Activated T-helper 1 cell treated with Interleukin-2 at 50 U/mL for 16 hours (primary cell): ENCODE results near the gene CCDC33.

Source experiments
- DNase-seq: peaks from one replicate; pipeline ENCODE4 v3.0.0-alpha.2; 2020; ENCODE audit warnings: low read depth

CCDC33 gene

DNA sequence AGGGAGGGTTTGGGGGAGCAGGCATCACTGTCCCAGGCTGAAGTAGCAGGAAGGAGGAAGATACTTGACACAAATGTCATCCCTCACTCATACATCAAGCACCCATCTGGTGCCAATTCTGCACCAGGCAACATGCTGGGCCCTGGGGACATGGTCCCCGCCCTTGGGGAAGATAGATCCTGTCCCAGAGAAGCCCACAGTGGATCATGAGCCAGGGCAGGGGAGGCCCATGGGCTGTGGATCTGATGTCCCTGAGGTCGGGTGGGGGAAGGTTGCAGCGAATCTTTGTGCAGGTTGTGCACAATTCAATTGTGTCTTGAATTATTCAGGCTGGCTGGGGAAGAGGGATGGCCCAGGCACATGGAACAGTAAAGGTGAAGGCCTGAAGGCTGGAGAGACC, 6.4 kb upstream of the CCDC33 start:
- DNase-seq, result no peak

DNA sequence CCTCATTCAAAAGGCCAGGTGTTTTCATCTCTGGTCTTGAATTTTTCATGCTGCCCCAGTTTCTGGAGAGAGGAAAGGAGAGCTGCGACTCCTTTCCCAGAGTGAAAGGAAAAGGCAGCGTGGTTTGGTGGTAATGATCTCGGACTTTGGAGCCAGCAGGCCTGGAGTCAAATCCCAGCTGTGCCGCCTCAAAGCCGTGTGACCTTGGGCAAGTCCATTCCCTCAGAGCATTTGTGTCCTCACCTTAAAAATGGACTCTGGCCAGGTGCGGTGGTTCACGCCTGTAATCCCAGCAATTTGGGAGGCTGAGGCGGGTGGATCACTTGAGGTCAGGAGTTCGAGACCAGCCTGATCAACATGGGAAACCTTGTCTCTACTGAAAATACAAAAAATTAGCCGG, 4.7 kb upstream of the CCDC33 start:
- DNase-seq, result no peak

DNA sequence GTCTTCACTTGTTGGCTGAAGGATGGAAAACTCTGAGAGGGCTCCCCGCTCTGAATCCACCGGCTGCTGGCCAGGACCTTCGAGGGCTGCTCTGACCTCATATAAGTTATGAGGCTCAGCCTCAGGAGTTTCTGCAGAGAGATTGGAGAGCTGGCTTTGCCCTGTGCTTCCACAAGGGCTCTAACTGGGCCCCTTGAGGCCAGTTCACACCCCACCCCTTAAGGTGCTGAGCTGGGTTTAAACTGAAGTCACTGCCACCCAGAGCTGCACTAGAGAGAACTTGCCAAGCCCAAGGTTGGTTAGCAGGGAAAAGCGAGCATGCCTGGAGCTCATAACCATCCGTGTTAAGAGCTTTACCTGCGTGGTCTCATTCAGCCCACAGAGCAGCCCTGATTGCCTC, 2.8 kb upstream of the CCDC33 start:
- no peak for DNase-seq

DNA sequence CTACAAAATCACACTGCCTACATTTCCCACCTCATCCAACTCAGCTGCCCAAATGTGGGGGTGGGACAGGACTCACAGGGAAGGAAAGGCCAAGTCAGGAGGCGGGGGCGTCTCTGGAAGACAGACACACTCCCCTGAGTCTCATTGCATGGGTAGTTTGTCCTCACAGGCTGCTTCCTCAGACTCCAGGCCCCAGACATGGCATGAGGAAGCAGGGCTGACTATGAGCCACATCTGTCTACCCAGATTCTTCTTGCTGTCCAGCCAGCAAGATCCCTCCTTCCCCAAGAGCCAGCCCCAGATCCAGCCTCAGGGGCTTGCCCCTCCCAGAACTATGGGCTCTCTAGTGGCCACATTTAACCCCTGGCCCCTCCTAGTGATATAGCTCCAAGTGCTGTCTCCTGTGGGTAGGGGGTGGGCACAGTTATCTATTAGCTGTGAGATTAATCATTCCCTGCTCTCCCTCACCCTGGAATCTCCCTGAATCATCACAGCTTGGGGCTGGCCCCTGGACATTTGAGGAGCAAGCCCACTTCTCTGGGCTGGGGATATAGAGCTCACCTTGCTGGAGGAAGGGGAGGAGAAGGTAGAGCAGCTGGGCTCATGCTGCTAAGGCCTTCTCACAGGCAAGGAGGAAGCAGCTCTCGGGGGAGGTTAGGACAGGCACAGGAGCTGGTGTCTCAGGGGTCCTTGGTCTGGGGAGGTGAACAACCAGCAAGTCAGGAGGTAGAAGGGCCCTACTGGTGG, 2.1 kb upstream of the CCDC33 start:
- DNase-seq, result no peak

DNA sequence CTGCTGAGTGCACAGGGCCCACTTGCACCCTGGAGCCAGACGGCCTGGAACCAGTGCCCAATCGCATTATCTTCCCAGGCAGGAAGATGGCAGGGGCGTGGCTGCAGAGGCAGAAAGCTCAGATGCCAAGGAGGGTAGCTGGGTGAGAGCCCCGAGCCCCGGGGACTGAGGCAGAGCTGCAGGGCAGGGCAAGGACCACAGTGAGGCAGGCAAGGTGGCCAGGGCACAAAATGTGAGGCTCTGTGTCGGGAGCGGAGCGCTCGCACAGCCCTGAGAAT, 1.6 kb upstream of the CCDC33 start:
- DNase-seq, result no peak

DNA sequence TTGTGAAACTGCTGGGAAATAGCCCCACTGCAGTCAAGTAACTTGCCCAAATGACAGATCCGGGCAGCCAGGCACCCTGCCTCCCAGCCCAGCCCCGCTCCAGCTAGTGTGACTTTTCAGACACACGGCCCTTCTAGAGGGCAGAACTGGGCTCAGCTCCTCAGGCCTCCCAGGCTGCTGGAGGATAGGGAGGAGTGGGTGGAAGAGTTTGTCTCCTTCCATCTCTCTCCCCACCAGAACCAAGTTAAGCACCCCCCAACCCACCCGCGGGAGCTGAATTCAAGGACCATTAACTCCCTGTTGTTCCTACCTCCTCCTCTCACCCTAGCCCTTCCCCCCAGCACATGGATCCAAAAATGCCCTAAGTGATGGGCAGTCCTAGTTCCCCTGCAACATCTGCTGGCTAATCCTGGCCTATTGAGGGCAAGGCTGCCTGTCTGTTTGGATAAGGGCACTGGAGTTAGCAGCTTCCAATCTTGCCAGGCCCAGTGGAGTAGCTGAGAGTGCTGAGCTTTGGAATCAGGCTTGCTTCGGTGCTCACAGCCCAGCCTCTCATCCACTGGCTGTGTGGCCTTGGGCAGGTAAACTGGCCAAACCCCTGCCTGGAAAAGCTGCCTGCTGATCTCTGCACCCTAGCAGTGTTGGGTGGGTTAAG, 3.1 kb downstream of the CCDC33 start:
- no peak for DNase-seq

DNA sequence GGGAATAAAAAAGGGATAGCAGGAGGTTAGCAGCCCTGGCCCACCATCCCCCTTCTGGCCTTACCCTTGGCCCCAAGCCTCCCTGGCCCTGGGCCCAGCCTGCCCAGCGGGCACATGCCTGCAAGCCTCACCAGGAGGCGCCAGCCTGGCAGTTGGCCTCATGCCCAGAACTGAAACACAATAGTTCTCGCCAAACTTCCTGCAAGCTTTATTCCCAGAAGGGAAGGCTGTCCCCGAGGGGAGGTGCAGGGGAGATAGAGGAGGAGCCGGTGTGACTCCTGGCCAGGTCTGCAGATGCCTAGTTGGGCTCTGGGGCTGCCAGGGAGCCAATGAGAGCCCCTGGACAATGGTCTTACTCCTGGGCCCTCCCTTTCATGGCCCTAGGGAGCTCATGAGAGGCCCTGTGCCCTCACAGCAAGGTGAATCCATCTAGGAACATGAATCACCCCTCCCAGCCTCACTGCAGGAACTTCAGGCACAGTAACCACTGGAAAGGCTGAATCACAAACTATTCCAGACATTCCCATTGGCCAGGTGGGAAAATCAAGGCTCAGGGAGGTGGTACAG, 4.0 kb downstream of the CCDC33 start:
- no peak for DNase-seq

DNA sequence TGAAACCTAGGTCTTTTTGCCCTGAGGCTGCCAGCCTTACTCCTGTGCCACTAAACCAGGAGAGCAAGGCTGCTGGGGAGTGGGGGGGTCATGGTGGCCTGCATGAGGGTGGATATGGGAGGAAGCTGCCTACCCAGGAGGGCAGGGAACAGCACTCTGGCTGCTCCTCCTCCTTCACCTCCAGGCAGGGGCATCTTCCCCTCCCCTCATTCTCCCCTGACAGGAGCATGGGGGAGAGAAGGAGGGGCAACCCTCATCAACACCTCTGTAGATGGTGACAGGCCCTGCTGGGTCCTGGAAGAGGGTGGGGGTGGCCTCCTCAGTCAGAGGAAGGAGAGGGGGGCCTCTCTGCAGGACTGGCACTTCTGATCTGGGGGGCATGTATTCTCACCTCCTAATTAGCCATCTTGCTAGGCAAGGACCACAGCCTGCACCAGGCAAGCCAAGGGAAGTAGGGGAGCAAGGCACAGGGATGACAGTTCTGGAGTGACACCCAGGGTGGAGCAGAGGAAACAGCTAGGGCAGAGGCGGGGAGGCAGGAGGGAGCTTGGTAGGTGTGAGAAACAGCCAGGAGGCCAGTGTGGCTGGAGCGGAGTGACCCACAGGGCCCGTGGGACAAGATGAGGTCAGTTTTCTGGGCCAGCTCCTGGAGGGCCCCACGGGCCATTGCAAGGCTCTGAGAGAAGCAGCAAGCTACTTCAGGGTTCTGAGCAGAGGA, 4.9 kb downstream of the CCDC33 start:
- no peak for DNase-seq

DNA sequence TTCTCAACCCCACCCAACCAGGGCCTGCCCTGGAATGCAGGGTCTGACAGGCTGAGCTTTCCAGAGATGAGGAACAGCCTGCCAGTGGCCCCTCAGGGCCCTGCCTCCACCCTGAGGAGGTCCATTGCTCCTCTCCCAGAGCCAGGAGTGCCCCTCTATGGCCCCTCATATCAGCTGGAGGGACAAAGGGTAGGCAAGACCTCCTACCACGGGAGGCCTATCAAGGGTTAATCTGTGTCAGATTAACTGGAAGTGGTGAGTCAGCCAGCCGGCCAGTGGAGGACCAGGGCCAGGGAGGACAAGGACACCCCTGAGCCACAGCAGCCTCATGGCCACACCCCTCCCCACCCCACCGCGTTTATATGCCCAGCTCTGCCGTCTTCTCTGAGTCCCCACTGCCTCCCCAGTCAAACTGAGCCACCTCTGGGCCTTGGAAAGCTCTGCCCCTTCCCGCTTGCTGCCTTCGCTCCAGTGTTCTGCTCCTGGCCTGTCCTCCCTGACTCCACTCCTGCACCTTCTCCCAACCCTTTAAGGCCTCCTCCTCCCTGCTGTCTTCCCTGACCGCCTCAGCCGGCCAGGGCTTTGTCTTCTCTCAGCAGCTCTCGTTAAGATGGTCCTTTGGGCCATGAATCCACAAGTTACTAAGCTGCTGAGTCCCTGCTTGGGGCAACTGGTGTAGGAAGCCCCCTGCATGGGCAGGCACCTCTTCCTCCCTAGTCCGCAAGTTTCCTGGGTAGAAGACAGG, 6.5 kb downstream of the CCDC33 start:
- DNase-seq, result no peak

DNA sequence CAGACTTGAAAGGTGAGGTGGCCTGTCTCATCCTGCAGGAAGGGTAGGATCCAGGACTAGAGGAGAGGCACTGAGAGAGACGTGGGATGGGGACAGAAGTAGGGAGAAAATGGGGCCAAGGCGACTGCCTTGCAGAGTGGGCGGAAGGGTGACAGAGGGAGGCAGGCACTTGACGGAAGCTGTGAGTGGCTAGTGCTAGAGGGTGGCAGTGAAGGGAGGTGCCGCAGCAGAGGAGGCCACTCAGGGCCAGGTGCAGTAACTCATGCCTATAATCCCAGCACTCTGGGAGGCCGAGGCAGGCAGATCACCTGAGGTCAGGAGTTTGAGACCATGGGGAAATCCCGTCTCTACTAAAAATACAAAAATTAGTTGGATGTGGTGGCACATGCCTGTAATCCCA, 7.3 kb downstream of the CCDC33 start:
- no peak for DNase-seq

DNA sequence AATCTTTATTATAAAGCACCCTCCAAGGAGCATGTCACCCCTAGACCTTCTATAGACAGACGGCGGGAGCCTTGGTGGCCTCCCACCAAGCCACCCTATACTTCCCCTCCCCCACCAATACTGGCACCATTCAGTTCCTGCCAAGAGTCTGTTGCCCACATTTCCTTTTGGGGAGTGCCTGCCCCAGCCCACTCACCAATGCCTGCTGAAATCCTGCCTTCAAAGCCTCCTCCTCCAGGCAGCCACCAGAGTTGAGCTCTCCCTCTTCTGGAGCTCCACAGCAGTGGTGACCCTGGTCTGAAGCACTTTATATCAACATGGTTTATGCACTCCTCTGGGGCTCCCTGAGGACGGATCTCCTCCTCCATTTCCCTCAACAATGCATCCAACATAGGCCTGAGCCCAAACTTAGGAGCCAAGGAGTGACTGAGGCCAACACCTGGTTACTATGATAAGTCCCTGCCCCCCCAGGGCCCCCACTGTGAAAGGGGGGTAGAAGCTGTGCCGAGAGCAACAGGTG, 8.8 kb downstream of the CCDC33 start:
- no peak for DNase-seq

DNA sequence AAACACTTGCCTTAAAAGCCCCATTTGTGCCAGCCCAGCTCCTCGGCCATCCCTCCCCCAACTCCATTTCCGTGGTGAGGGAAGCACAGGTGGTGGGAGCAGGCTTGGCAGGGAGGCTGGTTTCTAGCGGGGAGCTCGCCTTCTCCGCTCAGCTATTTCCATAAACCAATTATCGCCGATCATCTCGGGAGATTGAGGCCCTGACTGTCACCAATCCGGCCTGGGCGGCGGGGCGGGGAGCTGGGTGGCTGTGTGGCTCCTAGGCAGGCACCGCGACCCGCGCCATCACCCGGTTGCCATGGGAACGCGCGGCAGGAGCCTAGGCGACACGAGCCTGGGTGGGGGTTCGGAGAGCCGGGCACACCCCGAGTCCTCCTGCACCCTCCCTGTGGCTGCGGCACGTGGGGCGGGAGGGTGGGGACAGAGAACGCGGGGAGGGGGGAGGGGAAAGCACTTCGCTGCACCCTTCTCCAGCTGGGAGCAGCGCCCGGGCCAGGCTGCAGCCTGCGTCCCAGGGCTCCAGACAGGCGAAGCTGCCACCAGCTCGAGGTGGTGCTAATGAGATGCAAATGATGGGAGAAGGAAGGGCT, 9.3 kb downstream of the CCDC33 start:
- DNase-seq, result no peak

DNA sequence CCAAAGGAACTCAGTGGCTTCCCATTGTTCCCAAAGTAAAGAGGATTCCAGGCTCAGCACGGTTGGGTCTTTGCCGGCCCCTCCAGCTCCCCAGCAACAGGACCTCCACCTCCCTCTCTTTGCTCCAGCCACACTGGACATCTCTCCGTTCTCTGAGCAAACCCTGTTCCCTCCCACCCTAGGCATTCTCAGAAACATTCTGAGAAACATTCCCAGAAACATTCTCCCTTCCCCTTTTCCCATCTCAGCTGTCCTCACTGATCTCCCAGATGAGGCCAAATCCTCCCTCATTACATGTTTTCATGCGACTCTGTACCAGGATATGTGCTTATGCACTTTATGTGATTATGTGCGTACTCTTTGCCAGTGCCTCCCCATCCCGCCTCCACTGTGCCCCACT, 14.1 kb downstream of the CCDC33 start:
- no peak for DNase-seq

DNA sequence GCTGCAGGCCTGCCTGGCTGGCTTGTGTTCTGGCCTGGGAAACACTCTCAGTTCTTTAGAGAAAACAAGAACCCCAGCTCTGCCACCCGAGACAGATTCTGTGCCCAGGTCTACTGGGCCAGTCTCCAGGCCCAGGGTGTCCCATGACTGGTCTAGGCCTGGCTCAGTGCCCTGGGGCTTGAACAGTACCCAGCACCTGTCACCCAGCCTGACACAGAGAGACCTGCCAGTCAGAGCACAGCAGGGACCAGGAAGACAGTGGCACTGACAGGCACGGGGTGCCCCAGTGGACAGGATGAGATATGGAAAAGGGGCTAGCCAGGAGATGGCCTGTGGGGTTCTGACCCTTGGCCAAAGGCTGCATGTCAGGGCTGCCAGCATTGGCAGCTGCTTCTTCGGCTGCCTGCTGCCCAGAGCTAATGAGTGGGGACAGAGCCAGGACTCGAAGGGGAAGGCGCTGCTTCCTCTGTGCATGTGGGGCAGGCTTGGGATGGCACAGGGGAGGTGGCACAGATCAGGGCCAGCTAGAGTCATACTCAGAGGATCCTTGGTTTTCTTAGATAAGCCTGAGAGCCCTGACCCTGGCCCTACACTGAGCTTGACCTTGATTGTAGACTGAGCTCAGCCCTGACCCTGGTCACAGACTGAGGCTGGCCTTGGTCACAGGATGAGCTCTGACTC, 15.1 kb downstream of the CCDC33 start:
- no peak for DNase-seq

DNA sequence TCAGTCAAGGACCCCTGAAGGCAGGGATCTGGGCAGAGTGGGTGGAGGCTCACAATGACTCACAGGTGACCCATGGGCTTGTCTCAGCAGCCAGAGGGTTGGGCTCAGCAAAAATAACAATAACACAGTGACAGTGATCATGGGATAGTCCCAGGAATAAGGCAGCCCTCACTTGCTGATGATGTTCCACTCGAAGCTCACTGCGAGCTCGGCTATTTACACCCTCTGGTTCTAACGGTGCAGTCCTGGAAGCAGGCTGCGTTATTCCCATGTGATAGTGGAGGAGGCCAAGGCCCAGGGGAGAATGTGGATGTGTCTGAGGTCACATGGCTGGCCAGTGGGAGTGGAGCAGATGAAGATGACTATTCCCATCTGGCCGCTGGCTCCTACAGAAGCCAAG, 16.2 kb downstream of the CCDC33 start:
- DNase-seq, result no peak

DNA sequence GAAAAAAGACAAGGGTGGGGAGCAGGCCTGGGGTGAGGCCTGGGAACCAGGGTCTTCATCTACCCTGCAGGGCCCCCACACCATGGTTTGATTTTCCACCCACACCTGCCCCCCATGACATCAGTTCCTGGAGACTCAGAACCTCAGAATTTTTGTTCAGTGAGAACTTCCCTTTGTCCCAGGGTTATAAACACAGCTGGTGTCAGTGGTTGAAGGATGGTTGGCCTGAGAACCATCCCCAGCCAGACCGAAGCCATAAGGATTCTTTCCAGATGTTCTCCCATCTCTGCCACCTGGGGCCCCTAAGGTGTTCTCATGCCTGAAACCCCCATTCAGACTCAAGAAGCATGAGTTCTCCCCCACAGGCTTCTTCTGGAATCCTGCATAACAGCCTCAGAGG, 16.6 kb downstream of the CCDC33 start:
- DNase-seq, result no peak

DNA sequence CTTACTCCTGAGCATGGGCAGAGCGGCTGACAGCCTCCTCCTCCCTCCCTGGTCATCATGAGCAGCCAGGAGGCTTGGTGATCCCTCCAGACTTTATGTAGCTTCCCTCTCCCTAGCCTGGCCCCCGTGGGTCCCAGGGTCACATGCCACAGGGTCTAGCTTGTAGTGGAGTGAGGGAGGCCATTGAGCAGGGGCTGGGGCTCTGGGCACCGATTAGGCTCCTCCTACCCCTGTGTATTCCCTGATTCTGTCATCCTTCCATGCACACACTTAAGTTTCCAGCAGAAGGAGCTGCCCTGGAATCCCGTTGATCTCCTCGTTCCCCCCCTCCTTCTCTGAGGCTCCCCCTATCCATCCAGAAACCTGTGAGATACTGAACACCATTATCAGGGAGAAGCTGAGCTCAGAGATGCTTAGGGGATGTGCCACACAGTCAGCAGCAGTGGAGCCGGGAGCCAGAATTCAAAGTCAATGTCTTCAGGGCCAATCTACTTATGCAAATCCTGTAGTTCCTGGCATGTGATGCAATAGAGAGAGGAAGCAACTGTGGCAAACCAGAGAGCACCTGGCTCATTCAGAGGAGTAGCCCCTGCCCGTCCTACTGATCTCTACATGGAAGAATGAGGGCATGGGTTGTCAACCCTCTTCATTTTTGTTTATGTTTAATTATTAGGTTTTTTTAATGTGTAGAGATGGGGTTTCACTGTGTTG, 17.2 kb downstream of the CCDC33 start:
- DNase-seq, result no peak

DNA sequence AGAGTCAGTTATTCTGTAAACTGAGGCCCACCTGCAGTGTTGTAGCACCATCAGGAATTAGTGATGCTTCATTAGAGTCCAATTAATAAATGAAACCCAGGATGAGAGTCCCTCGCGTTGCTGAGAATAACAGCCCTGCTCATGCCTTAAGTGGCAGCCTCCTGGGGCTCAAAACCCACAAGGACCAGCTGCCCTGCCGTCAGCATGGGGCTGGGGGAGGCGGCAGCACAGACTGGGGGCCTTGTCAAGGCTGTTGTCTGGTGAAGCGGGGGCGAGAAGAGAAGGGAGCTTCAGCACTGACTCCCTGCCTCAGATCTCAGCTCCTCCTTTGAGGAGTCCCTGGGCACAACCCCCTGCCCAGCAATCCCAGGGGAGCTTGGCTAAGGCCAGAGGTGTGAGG, 21.0 kb downstream of the CCDC33 start:
- DNase-seq, result no peak

DNA sequence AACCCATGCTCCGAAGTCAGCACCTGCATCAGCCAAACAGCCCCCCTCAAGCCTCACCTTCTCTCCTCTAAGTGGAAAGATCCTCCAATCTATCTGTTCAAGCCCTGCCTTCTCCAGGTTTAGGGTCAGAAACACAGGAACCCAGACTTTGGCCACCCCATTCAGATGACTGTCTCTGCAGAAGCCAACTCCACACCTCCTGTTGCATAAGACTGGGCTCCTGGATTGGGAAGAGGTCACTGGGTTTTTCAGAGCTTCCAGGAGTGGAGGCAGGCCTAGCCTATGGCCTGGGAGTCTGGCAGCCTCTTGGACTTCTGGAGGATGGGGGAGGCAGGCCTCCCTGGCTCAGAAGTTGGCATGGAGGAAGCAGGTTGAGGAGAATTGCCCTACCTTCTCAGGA, 21.5 kb downstream of the CCDC33 start:
- no peak for DNase-seq

DNA sequence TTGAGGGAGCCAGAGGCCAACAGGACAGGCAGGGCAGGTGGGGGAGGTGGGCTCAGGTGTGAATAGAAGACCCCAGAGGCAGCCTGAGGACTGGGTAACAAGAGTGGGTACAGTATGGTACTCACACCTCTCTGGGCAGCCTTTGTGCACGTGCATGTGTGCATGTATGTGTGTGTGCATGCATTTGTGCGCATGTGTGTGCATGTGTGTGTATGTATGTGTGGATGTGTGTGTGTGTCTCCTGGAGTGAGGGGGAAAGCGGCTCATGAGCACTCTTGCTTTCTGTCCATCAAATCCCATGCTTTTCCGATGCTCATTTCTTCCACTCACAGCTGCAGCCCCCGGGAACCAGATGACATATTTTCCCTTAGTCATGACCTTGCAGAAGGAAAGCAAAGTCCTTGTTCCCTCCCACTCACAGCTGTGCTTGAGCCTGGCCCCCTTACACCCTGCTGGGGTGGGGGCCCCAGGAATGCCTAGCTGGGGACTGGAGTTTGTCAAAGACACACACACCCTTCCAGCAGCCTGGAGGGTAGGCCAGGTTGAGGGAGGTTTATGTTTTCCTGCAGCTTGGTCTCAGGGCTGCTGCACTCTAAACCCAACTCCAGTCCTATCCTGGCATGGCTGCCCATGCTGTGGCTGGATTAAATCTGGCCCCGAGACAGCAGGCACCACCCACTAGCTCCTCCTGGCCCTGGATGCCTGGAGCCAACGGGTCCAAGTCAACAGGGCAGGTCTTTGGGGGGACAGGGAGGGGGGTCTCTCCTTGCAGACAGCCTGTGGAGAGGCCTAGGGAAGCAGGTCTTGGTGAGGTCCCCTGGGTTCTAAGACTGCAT, 22.5 kb downstream of the CCDC33 start:
- DNase-seq, result no peak
